Stimulated activated CD8-positive, alpha-beta memory T cell treated with anti-CD3 and anti-CD28 coated beads, Interleukin-4, amount 100 ng/mL, for 48 hours (primary cell): Measurements from ENCODE around the gene DSC1.
"Not testable (repeated sequence)": the region's sequence is repeated elsewhere in the genome, so short reads cannot be mapped to it uniquely, and the experiment has no call there.

Experiments used
- DNase-seq: peaks from one replicate; pipeline ENCODE4 v3.0.0-alpha.2; 2020

DSC1 gene, protein sequence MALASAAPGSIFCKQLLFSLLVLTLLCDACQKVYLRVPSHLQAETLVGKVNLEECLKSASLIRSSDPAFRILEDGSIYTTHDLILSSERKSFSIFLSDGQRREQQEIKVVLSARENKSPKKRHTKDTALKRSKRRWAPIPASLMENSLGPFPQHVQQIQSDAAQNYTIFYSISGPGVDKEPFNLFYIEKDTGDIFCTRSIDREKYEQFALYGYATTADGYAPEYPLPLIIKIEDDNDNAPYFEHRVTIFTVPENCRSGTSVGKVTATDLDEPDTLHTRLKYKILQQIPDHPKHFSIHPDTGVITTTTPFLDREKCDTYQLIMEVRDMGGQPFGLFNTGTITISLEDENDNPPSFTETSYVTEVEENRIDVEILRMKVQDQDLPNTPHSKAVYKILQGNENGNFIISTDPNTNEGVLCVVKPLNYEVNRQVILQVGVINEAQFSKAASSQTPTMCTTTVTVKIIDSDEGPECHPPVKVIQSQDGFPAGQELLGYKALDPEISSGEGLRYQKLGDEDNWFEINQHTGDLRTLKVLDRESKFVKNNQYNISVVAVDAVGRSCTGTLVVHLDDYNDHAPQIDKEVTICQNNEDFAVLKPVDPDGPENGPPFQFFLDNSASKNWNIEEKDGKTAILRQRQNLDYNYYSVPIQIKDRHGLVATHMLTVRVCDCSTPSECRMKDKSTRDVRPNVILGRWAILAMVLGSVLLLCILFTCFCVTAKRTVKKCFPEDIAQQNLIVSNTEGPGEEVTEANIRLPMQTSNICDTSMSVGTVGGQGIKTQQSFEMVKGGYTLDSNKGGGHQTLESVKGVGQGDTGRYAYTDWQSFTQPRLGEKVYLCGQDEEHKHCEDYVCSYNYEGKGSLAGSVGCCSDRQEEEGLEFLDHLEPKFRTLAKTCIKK

GRCh38 chr18:31162825-31163435 is at the start of gene DSC1:
Gene DSC1 (minus strand): TSS chr18:31162856. CDS start chr18:31162594, 262 bp downstream.
- DNase-seq: no peak

DNA sequence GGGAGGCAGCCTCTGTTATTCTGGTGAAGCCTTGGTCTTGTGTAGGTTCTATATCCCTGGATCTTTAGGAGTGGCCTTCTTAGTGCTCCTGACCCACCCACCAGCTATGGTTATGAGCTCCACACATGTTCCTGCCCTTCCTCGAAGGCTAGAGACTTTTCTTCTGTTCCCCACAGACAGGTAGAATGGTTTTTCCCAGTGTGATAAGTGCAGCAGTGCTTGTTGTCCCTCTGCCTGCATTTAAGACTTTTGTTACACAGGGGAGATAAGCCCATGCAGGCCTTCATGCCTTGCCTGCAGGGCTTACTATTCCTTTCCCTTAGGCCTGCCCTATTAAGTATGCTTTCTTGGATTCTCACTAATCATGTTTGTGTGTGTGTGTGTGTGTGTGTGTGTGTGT is 48.4 kb upstream of the DSC1 start:
- no peak for DNase-seq

GRCh38 chr18:31209041-31209440 is 46.4 kb upstream of the DSC1 start:
- no peak for DNase-seq

DNA sequence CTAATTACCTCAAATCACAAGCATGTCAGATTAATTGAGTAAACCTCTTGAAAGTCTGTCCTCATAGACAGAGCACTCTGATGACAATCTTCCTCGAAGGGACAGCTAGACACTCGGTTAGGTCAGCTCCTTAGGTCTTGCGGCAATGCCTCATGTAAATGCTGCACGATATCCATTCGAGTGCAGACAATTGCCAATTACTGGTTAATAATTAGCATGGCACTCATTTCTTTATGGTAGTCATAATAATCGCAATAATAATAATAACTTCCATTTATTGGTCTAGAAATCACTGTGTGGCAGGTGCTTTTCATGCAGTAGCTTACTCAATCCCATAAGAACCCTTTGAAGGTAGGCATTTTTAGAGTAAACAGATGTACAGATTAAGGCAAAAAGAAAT is 44.7 kb upstream of the DSC1 start:
- DNase-seq: no peak

DNA sequence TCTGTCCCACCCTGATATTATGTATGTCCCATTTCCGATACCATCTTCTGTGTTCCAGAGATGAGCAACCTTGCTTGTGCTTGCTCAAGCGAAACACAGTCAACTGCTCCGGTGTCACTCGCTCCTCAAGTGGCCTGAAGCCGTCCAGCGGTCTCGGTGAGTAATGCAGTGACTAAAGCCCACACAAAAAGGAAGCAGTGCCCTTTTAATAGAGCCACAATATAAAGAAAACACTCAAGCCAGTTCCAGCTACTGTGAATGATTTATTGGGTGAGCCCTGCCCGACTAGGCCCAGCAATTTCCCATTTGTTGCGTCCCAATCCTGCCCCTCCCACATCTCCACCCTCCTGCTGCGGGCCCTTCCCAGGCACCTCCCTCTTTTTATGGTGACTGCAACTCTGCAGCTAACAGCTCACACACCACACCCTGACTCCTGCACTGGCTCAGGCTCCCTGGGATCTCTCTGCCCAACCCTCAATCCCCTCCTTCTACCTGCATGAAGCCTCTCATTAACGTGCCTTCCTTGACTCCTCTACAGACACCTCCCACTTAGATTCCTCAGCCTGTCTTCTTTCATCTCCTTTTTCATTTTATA is 44.2 kb upstream of the DSC1 start:
- DNase-seq: no peak

- DNase-seq: no peak
Measured at GRCh38 chr18:31206071-31206470, 43.4 kb upstream of the DSC1 start.

DNA sequence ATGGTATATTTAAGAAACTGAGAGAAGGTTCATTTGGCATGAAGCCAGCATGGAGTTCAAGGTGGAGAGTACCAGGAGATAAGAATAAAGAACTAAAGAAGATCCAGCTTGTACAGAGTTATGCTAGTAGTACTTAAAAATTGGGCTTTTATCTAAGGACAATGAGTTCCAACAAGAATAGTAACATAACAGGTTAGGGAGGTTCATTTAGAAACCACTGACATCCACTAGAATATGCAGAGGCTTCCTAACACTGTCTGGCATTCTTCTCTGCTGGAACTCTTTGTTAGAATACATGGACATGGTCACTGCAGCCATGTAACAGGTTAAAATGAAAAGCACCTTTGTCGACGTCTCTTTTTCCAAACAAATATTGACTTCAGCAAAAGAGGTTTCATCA is 42.6 kb upstream of the DSC1 start:
- DNase-seq: no peak

- DNase-seq: no peak
Measured at GRCh38 chr18:31204833-31205232, 42.2 kb upstream of the DSC1 start.

DNA sequence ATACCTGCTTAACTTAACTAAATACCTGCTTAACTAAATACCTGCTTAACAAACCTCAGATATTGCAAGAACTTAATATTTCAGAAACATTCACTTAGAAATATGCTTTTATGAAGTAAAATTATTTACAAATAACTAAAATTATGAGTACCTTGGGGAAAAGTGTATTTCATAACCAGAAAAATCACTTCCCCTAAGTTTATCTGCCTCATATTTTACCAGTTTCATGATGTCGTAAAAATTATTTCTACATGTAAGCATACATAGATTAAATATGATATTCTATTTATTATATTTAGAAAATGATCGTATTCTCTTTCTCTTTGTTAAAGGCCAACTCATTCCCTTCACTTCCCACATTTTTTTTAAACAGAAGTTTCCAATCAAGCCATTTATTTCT is 41.5 kb upstream of the DSC1 start:
- DNase-seq: no peak

DNA sequence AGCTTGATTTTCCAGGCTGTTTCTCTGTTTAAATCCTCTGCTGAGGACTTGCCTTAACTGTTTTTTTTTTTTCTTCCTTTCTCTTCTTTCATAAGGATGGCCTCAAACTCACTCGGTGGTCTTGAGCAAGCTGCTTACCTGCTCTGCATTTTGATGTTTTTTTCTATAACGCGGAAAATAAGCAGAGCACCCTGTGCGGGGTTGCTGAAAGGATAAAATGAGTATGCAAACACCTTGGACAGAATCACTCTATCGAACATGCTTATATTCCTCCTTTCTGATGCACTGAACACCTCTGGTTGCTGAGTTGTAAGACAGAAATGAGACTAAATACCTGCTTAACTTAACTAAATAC is 41.1 kb upstream of the DSC1 start:
- DNase-seq: no peak

DNA sequence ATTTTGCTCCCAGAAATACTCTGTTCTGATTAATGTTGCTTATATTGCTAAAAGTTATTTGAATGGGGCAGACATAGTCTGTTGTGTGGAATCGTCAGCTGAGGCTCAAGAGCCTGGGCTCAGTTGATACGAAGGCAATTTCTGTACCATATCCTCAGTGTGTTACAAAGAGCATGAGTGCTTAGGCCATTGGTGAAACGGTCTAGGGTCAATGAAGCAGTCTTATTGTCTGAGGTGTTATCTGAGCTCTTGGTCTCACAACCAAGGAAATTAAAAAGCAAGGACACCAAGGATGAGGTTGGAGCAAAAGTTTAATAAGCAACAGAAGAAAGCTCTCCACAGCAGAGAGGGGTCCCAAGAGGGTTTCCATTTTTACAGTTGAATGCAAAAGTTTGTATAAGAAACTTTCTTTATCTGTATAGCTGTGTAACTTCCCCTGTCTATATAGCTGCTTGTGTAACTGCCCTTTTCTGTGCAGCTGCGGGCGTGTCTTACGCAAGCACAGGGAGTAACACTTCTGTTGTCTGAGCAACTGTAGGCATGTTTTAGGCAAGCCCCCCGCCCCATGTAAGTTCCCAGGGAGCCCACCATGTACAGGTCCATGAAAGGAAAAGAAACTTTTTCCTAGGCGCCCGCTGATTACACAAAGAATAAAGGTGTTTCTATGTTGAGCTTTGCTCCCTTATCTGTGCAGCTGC is 40.6 kb upstream of the DSC1 start:
- no peak for DNase-seq

DNA sequence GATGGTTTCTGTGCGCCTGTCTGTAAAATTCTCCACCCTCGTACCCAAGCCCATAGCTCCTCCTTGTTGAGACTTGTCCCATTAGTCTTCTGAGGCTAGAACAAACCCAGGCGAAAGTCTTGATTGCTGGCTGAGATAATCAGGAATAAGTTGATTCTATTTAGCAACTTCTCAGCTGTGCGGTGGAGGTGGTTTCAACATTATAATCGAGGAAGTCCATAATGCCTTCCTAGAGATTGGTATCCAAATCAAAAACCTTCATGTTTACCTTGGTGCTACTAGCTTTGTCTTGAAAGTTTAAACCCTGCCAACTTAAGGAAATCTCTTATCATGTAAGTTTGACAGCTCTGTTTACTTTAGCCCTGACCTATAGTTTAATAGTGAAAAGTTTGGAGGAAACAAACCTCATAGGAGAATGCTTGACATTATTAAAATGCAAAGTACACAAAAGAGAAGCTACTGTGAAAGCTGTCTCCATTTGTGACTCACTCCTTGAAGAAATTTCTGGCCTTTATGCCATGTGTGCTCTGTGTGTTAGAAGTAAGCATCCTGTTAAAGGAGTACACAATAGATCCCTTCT is 36.6 kb upstream of the DSC1 start:
- DNase-seq: no peak

GRCh38 chr18:31197676-31198075 is 35.0 kb upstream of the DSC1 start:
- DNase-seq: no peak

DNA sequence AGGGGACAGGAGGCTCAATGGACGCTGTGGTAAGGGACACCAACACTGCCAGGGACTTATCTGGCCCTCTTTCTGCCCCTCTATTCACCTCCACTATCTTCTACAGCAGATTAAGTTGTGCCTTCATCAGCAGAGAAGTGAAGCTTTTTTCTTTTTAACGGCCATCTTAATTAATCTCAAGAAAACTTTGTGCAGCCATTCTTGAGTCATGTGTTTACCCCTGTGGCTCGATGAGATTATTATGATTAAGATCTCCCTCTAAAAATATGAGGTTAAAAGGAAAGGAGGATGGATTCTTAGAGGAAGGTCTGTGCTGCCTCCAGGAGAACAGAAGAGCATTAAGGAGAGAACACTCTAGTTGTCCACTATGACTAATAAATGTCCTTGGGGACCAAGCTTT is 32.4 kb upstream of the DSC1 start:
- DNase-seq: no peak

DNA sequence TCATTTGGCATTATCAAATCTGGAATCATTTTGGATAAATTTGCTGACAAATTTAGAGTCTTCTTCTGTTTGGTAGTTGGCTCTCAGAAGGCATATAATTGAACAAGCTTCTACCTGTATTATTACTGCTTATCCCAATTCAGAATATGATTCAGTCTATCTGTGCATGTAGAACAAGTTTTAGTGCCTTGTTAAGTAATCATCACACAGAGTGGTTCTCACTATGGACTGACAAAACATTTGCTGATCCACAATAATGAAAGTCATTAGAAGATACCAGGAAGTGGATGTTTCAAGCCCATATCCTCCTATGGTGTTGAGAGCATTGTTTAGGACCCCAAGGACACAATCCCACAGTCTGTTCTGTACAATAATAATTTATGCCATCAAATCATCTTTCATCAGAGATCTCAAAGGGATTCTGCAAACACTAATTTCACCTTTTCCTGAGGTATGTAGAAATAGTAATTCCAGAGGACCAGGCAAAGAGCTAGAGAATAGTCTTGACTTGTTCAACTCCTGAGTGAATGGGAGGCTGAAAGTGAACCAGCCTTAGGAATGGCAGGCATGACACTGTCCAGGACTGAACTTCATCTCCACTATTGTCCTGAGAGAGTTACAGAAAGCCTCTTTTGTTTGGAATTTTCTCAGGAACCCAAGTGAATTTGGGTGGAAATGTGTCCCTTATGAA is 29.6 kb upstream of the DSC1 start:
- DNase-seq: no peak

GRCh38 chr18:31190919-31191318 is 28.3 kb upstream of the DSC1 start:
- no peak for DNase-seq

GRCh38 chr18:31189757-31190156 is 27.1 kb upstream of the DSC1 start:
- DNase-seq: no peak

- no peak for DNase-seq
Measured at GRCh38 chr18:31185186-31185950, 22.7 kb upstream of the DSC1 start.

GRCh38 chr18:31183302-31183701 is 20.6 kb upstream of the DSC1 start:
- no peak for DNase-seq

DNA sequence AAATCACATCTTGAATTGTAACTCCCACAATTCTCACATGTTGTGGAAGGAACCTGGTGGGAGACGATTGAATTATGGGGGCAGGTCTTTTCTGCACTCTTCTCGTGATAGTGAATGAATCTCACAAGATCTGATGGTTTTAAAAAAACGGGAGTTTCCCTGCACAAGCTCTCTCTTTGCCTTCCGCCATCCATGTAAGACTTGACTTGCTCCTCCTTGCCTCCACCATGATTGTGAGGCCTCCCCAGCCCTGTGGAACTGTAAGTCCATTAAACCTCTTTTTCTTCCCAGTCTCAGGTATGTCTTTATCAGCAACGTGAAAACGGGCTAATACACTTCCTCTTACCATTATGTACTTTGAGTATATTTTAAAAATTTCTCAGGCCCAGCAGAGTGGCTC is 14.7 kb upstream of the DSC1 start:
- DNase-seq: not testable (repeated sequence)

GRCh38 chr18:31176531-31176930 is 13.9 kb upstream of the DSC1 start:
- DNase-seq: no peak
